ENCODE measurements around the gene PRDM16. TPM values are rescaled to one million over a fixed set of nuclear protein-coding genes. Genes with fewer than 3 reads are reported as not detected.

The PRDM16 gene
- total and polyA plus RNA-seq, 7 donors: 0.04 to 1.2 (median 0.31) TPM

DNA sequence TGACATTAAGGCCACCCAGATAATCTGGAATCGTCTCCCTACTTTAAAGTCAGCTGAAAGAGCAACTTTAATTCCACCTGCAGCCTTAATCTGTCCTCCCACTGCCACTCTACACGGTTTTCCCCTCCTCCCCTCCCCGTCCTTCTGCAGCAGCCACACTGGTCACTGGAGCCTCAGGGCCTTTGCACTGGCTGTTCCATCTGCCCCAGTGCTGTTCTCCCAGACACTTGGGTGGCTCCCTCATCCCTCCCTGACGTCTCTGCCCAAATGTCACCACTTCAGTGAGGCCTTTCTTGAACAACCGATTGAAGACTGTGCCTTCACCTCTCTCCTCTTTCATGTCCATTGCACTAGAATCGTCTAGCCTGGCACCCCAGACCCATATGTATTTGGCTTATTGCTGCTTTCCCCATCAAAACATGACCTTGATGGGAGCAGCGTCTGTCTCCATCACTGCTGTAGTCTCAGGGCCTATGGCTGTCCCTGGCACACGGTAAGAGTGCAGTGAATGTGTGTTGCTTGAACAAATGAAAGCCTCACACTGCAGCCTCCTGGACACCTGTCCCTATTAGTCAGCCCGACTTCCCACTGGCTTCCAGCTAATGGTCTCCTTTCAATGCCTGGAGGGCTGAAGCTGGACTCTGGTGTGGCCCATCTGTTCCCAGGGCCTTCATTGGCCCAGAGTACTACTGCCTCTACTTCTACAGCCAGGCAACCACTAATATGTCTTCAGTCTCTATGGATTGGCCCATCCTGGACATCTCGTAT is 10.6 kb upstream of the PRDM16 start:
- peaks cover 0 to 50% (median 4%) of the 10 kb centered on the region in 3 donors for H3K27me3 ChIP-seq (ENCODE audit: insufficient read depth in 3 of 3, low read length in 2 of 3)
- ATAC-seq (no peak), DNase-seq (no peak)
- H3K4me1 ChIP-seq: no peaks in the 10 kb centered on the region
- TF ChIP-seq, protein P1, sequence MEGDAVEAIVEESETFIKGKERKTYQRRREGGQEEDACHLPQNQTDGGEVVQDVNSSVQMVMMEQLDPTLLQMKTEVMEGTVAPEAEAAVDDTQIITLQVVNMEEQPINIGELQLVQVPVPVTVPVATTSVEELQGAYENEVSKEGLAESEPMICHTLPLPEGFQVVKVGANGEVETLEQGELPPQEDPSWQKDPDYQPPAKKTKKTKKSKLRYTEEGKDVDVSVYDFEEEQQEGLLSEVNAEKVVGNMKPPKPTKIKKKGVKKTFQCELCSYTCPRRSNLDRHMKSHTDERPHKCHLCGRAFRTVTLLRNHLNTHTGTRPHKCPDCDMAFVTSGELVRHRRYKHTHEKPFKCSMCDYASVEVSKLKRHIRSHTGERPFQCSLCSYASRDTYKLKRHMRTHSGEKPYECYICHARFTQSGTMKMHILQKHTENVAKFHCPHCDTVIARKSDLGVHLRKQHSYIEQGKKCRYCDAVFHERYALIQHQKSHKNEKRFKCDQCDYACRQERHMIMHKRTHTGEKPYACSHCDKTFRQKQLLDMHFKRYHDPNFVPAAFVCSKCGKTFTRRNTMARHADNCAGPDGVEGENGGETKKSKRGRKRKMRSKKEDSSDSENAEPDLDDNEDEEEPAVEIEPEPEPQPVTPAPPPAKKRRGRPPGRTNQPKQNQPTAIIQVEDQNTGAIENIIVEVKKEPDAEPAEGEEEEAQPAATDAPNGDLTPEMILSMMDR (IDR thresholded peaks at IDR 0.05): no peak
- intact Hi-C loops (cut with DNase I): no loop called here
- no peak overlapping the region for H3K27ac ChIP-seq
- 74 to 78% (median 77%) methylated on average over 10 of the region's 10 CpGs for WGBS, 3 donors
- H3K4me3 ChIP-seq: no peak overlapping the region
- H3K36me3 ChIP-seq (ENCODE audit: insufficient read depth in 1 of 2, low read depth in 1 of 2): no peaks in the 10 kb centered on the region
- no peaks in the 10 kb centered on the region for H3K9me3 ChIP-seq

DNA sequence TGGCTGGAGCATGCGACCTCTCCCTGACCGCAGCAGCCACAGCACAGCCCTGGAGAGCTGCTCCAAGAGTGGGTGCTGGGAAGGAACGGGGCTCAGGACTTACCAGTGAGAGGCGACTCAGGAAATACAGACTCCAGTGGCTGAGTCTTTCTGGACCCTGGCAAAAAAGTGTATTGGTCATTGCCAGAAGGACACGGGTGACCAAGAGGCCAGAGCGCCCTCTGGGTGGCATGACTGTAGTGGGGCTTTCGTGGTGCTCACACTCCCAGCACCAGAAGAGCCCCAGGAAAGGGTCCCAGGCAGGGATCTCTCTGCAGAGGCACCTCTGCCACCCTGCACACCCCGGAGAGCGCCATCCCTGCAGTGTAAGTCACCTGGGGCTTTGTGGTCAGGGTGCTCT is 8.9 kb upstream of the PRDM16 start:
- no peak for ATAC-seq
- peaks cover 0 to 56% (median 12%) of the 10 kb centered on the region in 3 donors for H3K27me3 ChIP-seq (ENCODE audit: insufficient read depth in 3 of 3, low read length in 2 of 3)
- H3K4me1 ChIP-seq: no peaks in the 10 kb centered on the region
- WGBS, 3 donors: 63 to 68% (median 67%) methylated on average over 9 of the region's 9 CpGs
- no peaks in the 10 kb centered on the region for H3K9me3 ChIP-seq
- TF ChIP-seq, protein P1 (IDR thresholded peaks at IDR 0.05): no peak
- intact Hi-C loops (cut with DNase I): no loop called here
- no peaks in the 10 kb centered on the region for H3K36me3 ChIP-seq (ENCODE audit: insufficient read depth in 1 of 2, low read depth in 1 of 2)
- DNase-seq: no peak
- H3K27ac ChIP-seq: no peak overlapping the region
- no peak overlapping the region for H3K4me3 ChIP-seq

DNA sequence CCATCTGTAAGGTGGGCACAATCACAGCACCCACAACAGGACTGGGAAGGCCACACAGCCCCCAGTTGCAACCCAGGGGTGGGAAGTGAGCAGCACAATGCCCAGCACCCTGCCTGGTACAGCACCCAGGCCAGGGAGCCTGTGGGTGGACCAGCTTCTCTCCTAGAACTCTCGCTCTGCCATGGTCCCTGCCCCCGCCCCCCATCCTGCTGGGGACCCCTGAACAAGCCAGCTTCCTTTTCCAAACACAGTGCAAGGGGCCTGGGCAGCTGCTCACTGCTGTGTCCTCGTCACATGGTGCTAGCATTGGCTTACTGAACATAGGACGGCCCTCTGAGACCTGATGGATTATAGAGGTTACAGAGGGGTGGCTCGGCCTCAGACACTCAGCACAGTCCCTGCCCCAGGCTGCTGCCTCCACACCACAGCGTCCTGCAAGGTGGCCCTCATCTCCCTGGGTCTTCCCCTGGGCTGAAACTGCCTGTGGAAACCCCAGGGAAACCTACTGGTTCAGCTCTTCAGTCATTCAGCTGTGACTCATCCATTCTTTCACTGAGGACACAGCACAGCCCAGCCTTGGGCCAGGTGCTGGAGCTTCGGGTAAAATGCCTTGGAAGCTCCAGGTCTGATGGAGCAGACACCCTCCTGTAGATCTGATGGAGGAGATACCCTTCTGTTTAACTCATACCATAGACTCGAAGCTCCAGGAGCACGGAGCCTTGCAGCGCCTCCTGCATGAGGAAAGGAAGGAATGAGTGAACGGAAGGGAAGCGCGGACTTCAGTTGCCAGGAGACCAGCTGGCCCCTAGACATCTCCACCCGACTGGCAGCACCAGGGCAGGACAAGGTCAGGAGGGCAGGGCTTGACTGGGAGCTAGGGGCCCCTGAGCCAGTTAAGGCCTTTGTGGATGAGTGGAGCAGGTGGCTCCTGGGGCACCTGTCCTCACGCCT is 8.1 kb upstream of the PRDM16 start:
- Histone ChIP-seq H3K4me3 (no peak overlapping the region), H3K36me3 (ENCODE audit: insufficient read depth in 1 of 2, low read depth in 1 of 2) (no peaks in the 10 kb centered on the region), H3K9me3 (no peaks in the 10 kb centered on the region), H3K27ac (no peak overlapping the region), H3K27me3 (ENCODE audit: insufficient read depth in 3 of 3, low read length in 2 of 3) (peaks cover 0 to 60% (median 12%) of the 10 kb centered on the region in 3 donors), H3K4me1 (no peaks in the 10 kb centered on the region)
- WGBS, 3 donors: 51 to 61% (median 57%) methylated on average over 14 to 15 of the region's 15 CpGs
- TF ChIP-seq, protein P1 (IDR thresholded peaks at IDR 0.05): no peak
- DNase-seq: no peak
- ATAC-seq: no peak
- intact Hi-C loops (cut with DNase I): no loop called here

DNA sequence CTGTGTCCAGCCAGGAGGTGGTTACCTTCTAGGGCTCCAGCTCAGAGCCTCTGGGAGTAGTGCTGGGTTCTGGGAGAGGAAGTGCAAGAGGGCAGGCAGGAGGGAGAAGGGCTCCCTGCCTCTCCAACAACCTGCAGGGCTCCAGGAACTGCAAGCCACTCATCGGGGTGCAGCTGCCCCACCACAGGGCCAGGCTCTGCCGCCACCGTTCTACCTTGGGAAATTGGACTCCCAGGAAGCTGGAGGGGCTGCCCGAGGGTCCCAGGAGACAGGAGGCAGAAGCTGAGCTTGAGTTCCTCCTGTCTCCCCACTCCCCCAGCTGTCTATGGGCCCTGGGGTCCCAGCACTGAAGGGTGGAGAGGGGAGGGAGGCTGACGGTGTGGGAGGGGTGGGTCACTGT is 7.4 kb upstream of the PRDM16 start:
- Histone ChIP-seq H3K4me1 (no peaks in the 10 kb centered on the region), H3K9me3 (no peaks in the 10 kb centered on the region), H3K27me3 (ENCODE audit: insufficient read depth in 3 of 3, low read length in 2 of 3) (peaks cover 0 to 60% (median 12%) of the 10 kb centered on the region in 3 donors), H3K27ac (no peak overlapping the region), H3K36me3 (ENCODE audit: insufficient read depth in 1 of 2, low read depth in 1 of 2) (no peaks in the 10 kb centered on the region), H3K4me3 (no peak overlapping the region)
- intact Hi-C loops (cut with DNase I): no loop called here
- DNase-seq (no peak), ATAC-seq (no peak)
- TF ChIP-seq, protein P1 (IDR thresholded peaks at IDR 0.05): no peak
- WGBS, 3 donors: 39 to 46% (median 45%) methylated on average over 5 of the region's 5 CpGs
